ENCODE data around the gene RALY. TPM values are rescaled to one million over a fixed set of nuclear protein-coding genes. Genes with fewer than 3 reads are reported as not detected.

The RALY gene
- total RNA-seq, 2 experiments from 2014 or later, result 136 to 163 TPM

DNA sequence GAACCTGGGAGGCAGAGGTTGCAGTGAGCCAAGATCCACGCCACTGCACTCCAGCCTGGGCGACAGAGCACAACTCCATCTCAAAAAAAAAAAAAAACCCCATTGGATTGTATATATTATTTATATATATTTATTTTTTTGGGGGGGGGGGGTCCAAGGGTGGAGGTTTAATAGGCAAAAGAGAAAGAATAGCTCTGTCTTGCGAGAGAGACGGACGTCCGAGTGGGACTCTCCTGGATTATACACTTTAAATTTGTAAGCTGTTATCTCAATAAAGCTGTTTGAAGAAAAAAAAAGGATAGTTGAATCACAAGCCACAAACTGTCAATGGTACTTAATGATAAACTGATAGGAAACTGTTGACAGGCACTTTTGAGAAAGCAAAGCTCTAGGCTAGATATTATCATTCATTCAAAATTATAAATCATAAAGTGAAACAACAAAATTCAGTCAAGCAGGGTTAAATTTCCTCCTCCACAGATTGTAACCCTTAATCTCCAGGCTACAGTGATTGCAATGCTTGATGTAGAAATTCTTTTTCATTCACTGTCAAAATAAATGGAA, 98.0 kb downstream of the RALY start:
- no peak for TF ChIP-seq EZH2phosphoT487 (IDR thresholded peaks at IDR 0.05; ENCODE audit: borderline replicate concordance, low read depth, low read length)
- no peak for TF ChIP-seq CTCF (conservative IDR thresholded peaks at IDR 0.05; ENCODE audit: low read length)
- POLR2A ChIA-PET, result interaction anchor here (0.6 to 0.7 kb wide), 4 partner anchors 14 to 344 kb away, joined by 3 to 6 read pairs (median 4); no protein-coding TSS in a partner anchor
- Histone ChIP-seq H3K4me2 (ENCODE audit: low read length) (no peak overlapping the region), H3K79me2 (ENCODE audit: insufficient read depth, low read depth, low read length) (peaks cover 29% of the 10 kb centered on the region; the same call in 1 of the 2 replicates), H3K9me2 (ENCODE audit: insufficient read depth, low read length) (no peaks in the 10 kb centered on the region), H3K4me3 (ENCODE audit: low read depth, low read length, poor library complexity, severe bottlenecking) (no peak overlapping the region), H3K9me3 (ENCODE audit: low read length) (no peaks in the 10 kb centered on the region), H3K27ac (ENCODE audit: low read depth, low read length, poor library complexity, severe bottlenecking) (no peak overlapping the region), H3K4me1 (ENCODE audit: insufficient read depth, low read length, poor library complexity, severe bottlenecking) (no peaks in the 10 kb centered on the region), H4K20me1 (ENCODE audit: insufficient read depth, low read length) (peaks cover 4% of the 10 kb centered on the region; the same call in 1 of the 2 replicates), H2AFZ (ENCODE audit: low read length) (no peak overlapping the region), H3K36me3 (ENCODE audit: insufficient read depth, low read length) (peaks cover 100% of the 10 kb centered on the region)
- CTCF ChIA-PET (ENCODE audit: unreplicated experiment), result interaction anchor here (1.6 kb wide), 1 partner anchor 18 kb away, joined by 3 read pairs; no protein-coding TSS in a partner anchor
- intact Hi-C loops (cut with micrococcal nuclease; ENCODE audit: unreplicated experiment), result no loop called here
- BruUV-seq (replicated peaks), result no TSS peak
- DNase-seq (ENCODE audit: low spot score), result no peak

DNA sequence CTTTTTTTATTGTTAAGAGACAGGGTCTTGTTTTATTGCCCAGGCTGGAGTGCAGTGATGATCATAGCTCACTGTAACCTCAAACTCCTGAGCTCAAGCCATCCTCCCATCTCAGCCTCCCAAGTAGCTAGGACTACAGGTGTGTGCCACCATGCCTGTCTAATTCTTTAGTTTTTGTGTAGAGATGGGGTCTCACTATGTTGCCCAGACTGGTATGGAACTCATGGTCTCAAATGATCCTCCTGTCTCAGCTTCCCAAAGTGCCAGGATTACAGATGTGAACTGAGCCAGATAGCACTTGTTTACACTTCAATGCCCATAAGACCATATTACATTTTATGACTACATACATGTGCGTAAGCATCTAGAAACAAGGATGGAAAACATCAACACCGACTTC, 100.2 kb downstream of the RALY start:
- intact Hi-C loops (cut with micrococcal nuclease; ENCODE audit: unreplicated experiment), result no loop called here
- H3K36me3 ChIP-seq (ENCODE audit: insufficient read depth, low read length), result peaks cover 100% of the 10 kb centered on the region
- peaks cover 4% of the 10 kb centered on the region; the same call in 1 of the 2 replicates for H4K20me1 ChIP-seq (ENCODE audit: insufficient read depth, low read length)
- no peak overlapping the region for H3K27ac ChIP-seq (ENCODE audit: low read depth, low read length, poor library complexity, severe bottlenecking)
- H3K4me2 ChIP-seq (ENCODE audit: low read length), result no peak overlapping the region
- DNase-seq (ENCODE audit: low spot score), result no peak
- H3K4me1 ChIP-seq (ENCODE audit: insufficient read depth, low read length, poor library complexity, severe bottlenecking), result no peaks in the 10 kb centered on the region
- no peaks in the 10 kb centered on the region for H3K9me2 ChIP-seq (ENCODE audit: insufficient read depth, low read length)
- no peaks in the 10 kb centered on the region for H3K9me3 ChIP-seq (ENCODE audit: low read length)
- TF ChIP-seq CTCF (conservative IDR thresholded peaks at IDR 0.05; ENCODE audit: low read length) (no peak), EZH2phosphoT487 (IDR thresholded peaks at IDR 0.05; ENCODE audit: borderline replicate concordance, low read depth, low read length) (no peak)
- BruUV-seq (replicated peaks), result no TSS peak
- peaks cover 36% of the 10 kb centered on the region; the same call in 1 of the 2 replicates for H3K79me2 ChIP-seq (ENCODE audit: insufficient read depth, low read depth, low read length)
- no peak overlapping the region for H3K4me3 ChIP-seq (ENCODE audit: low read depth, low read length, poor library complexity, severe bottlenecking)
- CTCF ChIA-PET (ENCODE audit: unreplicated experiment), result no interaction called here
- H2AFZ ChIP-seq (ENCODE audit: low read length), result no peak overlapping the region
- POLR2A ChIA-PET, result no interaction called here

GRCh38 chr20:34095825-34096224, 102.1 kb downstream of the RALY start:
- H3K4me1 ChIP-seq (ENCODE audit: insufficient read depth, low read length, poor library complexity, severe bottlenecking), result no peaks in the 10 kb centered on the region
- ChIA-PET CTCF (ENCODE audit: unreplicated experiment) (no interaction called here), POLR2A (interaction anchor here (0.6 to 0.7 kb wide), 3 partner anchors 11 to 256 kb away, joined by 4 to 5 read pairs (median 5); no protein-coding TSS in a partner anchor)
- no peak overlapping the region for H3K4me3 ChIP-seq (ENCODE audit: low read depth, low read length, poor library complexity, severe bottlenecking)
- H3K79me2 ChIP-seq (ENCODE audit: insufficient read depth, low read depth, low read length), result peaks cover 38% of the 10 kb centered on the region; the same call in 1 of the 2 replicates
- H3K4me2 ChIP-seq (ENCODE audit: low read length), result no peak overlapping the region
- TF ChIP-seq CTCF (conservative IDR thresholded peaks at IDR 0.05; ENCODE audit: low read length), result no peak
- no peak for TF ChIP-seq EZH2phosphoT487 (IDR thresholded peaks at IDR 0.05; ENCODE audit: borderline replicate concordance, low read depth, low read length)
- H4K20me1 ChIP-seq (ENCODE audit: insufficient read depth, low read length), result peaks cover 4% of the 10 kb centered on the region; the same call in 1 of the 2 replicates
- no peaks in the 10 kb centered on the region for H3K9me2 ChIP-seq (ENCODE audit: insufficient read depth, low read length)
- H3K9me3 ChIP-seq (ENCODE audit: low read length), result no peaks in the 10 kb centered on the region
- intact Hi-C loops (cut with micrococcal nuclease; ENCODE audit: unreplicated experiment), result no loop called here
- H3K27ac ChIP-seq (ENCODE audit: low read depth, low read length, poor library complexity, severe bottlenecking), result no peak overlapping the region
- no peak for DNase-seq (ENCODE audit: low spot score)
- BruUV-seq (replicated peaks), result no TSS peak
- peaks cover 100% of the 10 kb centered on the region for H3K36me3 ChIP-seq (ENCODE audit: insufficient read depth, low read length)
- no peak overlapping the region for H2AFZ ChIP-seq (ENCODE audit: low read length)
